Endothelial cell (in vitro differentiated cells): Measurements from ENCODE around the gene TSPAN9. TPM values are rescaled to one million over a fixed set of nuclear protein-coding genes. Genes with fewer than 3 reads are reported as not detected.

ENCODE experiments used
- DNase-seq: peaks from one replicate; pipeline ENCODE4 v3.0.0; 2021; ENCODE audit warnings: low spot score
- H3K27ac Mint-ChIP-seq: one replicate; pipeline ENCODE4 v1.8.0; 2021; ENCODE audit warnings: mixed read lengths, inconsistent platforms; ENCODE audit not compliant: unreplicated experiment
- H3K27me3 Mint-ChIP-seq: one replicate; pipeline ENCODE4 v1.8.0; 2021; ENCODE audit warnings: mild to moderate bottlenecking, moderate library complexity, mixed read lengths, inconsistent platforms; ENCODE audit not compliant: unreplicated experiment
- H3K36me3 Mint-ChIP-seq: one replicate; pipeline ENCODE4 v1.8.0; 2021; ENCODE audit warnings: mild to moderate bottlenecking, low read depth, mixed read lengths, inconsistent platforms; ENCODE audit not compliant: unreplicated experiment
- H3K4me1 Mint-ChIP-seq: one replicate; pipeline ENCODE4 v1.8.0; 2021; ENCODE audit warnings: mild to moderate bottlenecking, mixed read lengths, inconsistent platforms; ENCODE audit not compliant: unreplicated experiment
- H3K4me3 Mint-ChIP-seq: one replicate; pipeline ENCODE4 v1.8.0; 2021; ENCODE audit warnings: mild to moderate bottlenecking, mixed read lengths, inconsistent platforms; ENCODE audit not compliant: unreplicated experiment
- H3K9me3 Mint-ChIP-seq: one replicate; pipeline ENCODE4 v1.8.0; 2021; ENCODE audit warnings: mixed read lengths, inconsistent platforms; ENCODE audit not compliant: unreplicated experiment
- CTCF ChIP-seq: fragments of 200-600 bp; sonication (generic); IDR thresholded peaks from one replicate; pipeline ENCODE4 v1.5.0; 2021; ENCODE audit warnings: antibody characterized with exemption; ENCODE audit not compliant: unreplicated experiment
- total RNA-seq: library from RNA; stranded (reverse); fragmentation: NEBNext Ultra II Directional; extraction: Animal tissue kit (Norgen Biotek cat#: 25700); gene quantifications from one replicate; pipeline ENCODE4 v1.2.1, GENCODE V29; 2021; ENCODE audit not compliant: unreplicated experiment

TSPAN9 gene
- total RNA-seq, 1 donor from 2014 or later, result 116 TPM

DNA sequence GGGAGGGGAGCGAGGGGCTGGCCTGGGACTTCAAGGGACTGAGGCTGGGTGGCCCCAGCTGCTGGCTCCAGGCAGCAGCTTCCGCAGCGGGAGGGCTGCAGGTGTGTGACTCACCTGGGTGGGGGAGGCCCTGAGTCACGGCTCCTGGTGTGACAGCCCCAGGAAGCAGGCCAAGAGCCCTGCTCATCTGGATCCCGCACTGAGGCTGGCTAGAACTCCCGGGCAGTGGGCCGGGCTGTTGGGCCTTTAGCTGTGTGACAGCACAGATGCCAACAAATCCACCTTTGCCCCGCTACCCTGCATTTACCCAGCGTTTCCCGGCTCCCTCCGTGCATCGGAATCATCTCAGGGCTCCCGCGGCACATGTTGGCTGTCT lies 233.8 kb downstream of the TSPAN9 start:
- Mint-ChIP-seq H3K4me1 (peaks cover 13% of the 10 kb centered on the region), H3K36me3 (no peaks in the 10 kb centered on the region), H3K27ac (no peak overlapping the region), H3K9me3 (no peaks in the 10 kb centered on the region), H3K4me3 (no peak overlapping the region), H3K27me3 (peaks cover 3% of the 10 kb centered on the region)
- no peak for TF ChIP-seq CTCF
- DNase-seq, result no peak

DNA sequence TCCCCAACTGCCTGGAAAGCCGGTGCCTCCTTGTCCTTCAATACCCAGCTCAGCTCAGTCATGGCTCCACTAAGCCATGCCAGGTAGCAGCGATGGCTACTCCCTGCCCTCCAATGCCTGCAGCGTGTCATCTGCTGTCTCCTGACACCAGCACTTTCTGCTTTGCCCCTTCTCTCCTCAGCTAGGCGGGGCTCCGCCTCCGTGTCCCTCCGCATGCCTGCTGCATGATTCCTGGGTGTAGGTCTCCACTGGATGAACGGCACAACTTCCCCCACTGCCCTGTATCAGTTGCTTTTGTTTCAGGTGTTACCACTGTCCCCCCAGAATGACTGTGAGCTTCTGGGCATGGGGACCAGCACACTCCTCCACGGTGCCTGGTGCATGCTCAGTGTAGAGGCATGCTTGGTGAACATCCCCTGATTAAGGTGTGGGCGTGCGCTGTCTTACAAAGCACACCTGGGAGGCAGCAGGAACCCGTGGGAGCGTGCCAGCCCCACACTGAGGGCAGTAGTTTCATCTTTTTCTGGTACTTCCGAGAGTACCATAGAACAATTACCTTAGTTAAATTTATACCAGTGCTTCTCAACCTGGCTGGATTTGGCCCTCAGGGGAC lies 234.4 kb downstream of the TSPAN9 start:
- TF ChIP-seq CTCF, result no peak
- Mint-ChIP-seq H3K36me3 (no peaks in the 10 kb centered on the region), H3K9me3 (no peaks in the 10 kb centered on the region), H3K4me1 (peaks cover 8% of the 10 kb centered on the region), H3K4me3 (no peak overlapping the region), H3K27ac (no peak overlapping the region), H3K27me3 (peaks cover 3% of the 10 kb centered on the region)
- no peak for DNase-seq

GRCh38 chr12:3313066-3313465 lies 235.9 kb downstream of the TSPAN9 start:
- Mint-ChIP-seq H3K9me3 (no peaks in the 10 kb centered on the region), H3K27me3 (peaks cover 2% of the 10 kb centered on the region), H3K4me1 (peaks cover 8% of the 10 kb centered on the region)

DNA sequence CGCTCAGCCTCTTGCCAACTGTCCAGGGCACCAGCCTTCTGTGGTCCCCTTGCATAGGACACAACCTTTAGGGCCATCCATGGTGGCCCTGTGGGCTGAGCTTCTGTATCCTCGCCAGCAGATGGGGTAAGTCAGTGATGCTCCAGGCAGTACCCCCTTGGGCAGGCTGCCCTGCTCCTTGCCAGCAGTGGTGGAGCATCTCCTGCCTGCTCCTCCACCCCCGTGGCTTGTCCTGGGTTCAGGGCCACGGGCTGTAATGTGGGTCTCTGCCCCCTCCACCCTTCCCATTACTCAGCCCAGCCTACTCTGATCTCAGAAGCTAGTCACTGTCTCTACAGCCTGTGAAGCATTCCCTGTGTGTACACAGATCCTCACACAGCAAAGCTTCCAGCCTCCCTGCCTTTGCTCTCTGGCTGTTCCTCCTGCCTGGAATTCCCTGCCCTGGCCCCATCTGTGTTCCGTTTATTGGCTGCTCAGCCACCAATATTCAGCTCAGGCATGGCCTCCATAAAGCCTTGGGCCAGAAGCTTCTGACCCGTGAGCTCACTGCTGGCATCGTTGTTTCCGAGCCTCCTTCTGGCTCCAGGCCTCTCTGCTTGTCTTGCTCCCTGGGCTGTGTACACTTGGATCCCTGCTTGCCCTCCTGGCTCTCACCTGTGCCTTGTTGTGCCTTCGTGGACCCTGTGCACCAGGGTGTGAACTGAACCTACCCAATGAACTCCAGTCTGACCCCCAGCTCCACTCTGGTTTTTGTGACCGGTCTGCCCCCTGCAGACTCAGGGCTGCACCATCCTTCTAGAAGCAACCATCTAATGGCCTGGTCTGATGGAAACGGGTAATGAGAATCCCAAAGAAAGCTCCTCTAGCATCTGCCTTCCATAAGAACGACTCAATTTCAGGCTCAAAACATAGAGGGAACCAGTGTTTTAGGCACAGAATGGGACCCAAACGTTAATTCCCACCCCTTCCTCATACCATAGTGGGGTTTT lies 236.8 kb downstream of the TSPAN9 start:
- no peaks in the 10 kb centered on the region for H3K9me3 Mint-ChIP-seq
- peak; percentile 58 for TF ChIP-seq CTCF
- H3K27me3 Mint-ChIP-seq, result peaks cover 1% of the 10 kb centered on the region
- H3K4me3 Mint-ChIP-seq, result peak overlapping the region; percentile 39
- H3K4me1 Mint-ChIP-seq, result peaks cover 8% of the 10 kb centered on the region
- H3K27ac Mint-ChIP-seq, result no peak overlapping the region
- no peaks in the 10 kb centered on the region for H3K36me3 Mint-ChIP-seq
- DNase-seq, result peak; percentile 50

More at GRCh38 chr12:3313066-3313465, 235.9 kb downstream of the TSPAN9 start:
- no peak overlapping the region for H3K27ac Mint-ChIP-seq
- no peak for TF ChIP-seq CTCF
- DNase-seq, result no peak
- H3K36me3 Mint-ChIP-seq, result no peaks in the 10 kb centered on the region
- H3K4me3 Mint-ChIP-seq, result no peak overlapping the region
